ENCODE results near the gene NEURL1B. TPM values are rescaled to one million over a fixed set of nuclear protein-coding genes. Genes with fewer than 3 reads are reported as not detected.

Gene NEURL1B
- total RNA-seq, 1 donor from 2014 or later = 9.8 TPM

DNA sequence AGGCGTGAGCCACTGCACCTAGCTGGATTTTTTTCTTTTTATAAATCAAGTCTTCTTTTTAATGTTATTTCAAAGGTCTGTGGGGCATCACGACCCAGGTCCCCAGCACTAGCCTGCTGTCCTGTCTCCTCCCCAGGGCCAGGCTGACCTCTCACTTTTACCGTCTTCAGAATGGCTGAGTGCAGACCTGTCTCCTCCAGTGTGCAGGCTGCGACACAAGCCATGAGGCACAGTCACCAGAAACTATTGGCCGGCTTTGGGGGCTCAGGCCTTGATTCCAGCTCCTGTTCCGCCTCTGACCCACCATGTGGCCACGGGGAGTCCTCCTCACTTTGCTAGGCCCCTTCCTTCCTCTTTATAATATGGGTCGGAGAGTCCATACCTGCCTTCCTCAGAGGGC lies 46.6 kb upstream of the NEURL1B start:
- Histone ChIP-seq H3K4me3 (ENCODE audit: insufficient read depth, low read depth, low read length) (no peak overlapping the region), H3K27ac (ENCODE audit: low read depth, low read length) (no peak overlapping the region), H3K27me3 (ENCODE audit: insufficient read depth, low read length) (peaks cover 10% of the 10 kb centered on the region), H3K36me3 (ENCODE audit: insufficient read depth, low read length) (no peaks in the 10 kb centered on the region), H3K4me1 (ENCODE audit: insufficient read depth, low read length) (no peaks in the 10 kb centered on the region), H4K20me1 (ENCODE audit: insufficient read depth, low read length) (no peaks in the 10 kb centered on the region), H3K4me2 (ENCODE audit: low read length) (no peak overlapping the region), H2AFZ (ENCODE audit: low read depth, low read length) (no peak overlapping the region), H3K9ac (ENCODE audit: low read length) (no peak overlapping the region), H3K79me2 (ENCODE audit: insufficient read depth, low read length) (no peaks in the 10 kb centered on the region), H3K9me3 (ENCODE audit: insufficient read depth, low read depth, low read length) (peaks cover 3% of the 10 kb centered on the region)
- TF ChIP-seq, protein P1, sequence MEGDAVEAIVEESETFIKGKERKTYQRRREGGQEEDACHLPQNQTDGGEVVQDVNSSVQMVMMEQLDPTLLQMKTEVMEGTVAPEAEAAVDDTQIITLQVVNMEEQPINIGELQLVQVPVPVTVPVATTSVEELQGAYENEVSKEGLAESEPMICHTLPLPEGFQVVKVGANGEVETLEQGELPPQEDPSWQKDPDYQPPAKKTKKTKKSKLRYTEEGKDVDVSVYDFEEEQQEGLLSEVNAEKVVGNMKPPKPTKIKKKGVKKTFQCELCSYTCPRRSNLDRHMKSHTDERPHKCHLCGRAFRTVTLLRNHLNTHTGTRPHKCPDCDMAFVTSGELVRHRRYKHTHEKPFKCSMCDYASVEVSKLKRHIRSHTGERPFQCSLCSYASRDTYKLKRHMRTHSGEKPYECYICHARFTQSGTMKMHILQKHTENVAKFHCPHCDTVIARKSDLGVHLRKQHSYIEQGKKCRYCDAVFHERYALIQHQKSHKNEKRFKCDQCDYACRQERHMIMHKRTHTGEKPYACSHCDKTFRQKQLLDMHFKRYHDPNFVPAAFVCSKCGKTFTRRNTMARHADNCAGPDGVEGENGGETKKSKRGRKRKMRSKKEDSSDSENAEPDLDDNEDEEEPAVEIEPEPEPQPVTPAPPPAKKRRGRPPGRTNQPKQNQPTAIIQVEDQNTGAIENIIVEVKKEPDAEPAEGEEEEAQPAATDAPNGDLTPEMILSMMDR (IDR thresholded peaks at IDR 0.05; ENCODE audit: insufficient read depth, low read depth, low read length) = no peak
- no peak for TF ChIP-seq EZH2 (IDR thresholded peaks at IDR 0.05; ENCODE audit: insufficient read depth, low read length)
- H3K36me3 Mint-ChIP-seq (ENCODE audit: low read depth, unreplicated experiment) = peaks cover 2% of the 10 kb centered on the region
- peaks cover 46% of the 10 kb centered on the region for H3K27me3 Mint-ChIP-seq (ENCODE audit: low read depth, unreplicated experiment)
- DNase-seq (ENCODE audit: low read depth) (no peak), FAIRE-seq (no peak)
- peaks cover 5% of the 10 kb centered on the region for H3K4me1 Mint-ChIP-seq (ENCODE audit: low read depth, unreplicated experiment)
- no peak overlapping the region for H3K27ac Mint-ChIP-seq (ENCODE audit: unreplicated experiment)
- H3K4me3 Mint-ChIP-seq (ENCODE audit: unreplicated experiment) = no peak overlapping the region
- H3K9me3 Mint-ChIP-seq (ENCODE audit: unreplicated experiment) = no peaks in the 10 kb centered on the region

DNA sequence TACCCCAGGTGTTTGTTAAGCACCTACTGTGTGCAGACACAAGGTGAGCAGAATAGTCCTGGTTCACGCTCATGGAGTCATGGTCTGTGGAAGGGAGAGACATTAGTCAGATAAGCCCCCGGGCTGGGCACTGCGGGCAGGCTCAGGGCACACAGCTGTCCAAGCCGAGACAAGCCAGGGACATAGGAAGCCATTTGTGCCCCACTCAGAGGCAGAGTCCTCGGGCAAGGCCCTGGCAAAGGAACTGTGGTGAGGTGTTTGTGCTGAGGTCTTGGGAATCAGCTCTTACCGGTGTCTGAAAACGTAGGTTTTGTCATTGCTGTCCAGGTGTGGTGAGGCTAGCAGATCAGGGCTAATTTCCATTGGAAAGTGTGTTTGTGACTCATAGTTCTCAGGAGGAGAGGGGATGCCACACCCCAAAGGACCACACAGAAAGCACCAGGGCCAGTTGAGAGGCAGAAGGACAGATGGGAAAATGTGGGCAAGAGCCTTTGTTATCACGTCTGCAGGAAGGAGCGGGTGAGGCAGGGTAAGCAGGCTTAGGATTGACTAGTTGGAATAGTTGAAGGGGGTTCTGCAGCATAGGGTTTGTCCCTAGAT lies 46.1 kb upstream of the NEURL1B start:
- H3K27ac Mint-ChIP-seq (ENCODE audit: unreplicated experiment) = no peak overlapping the region
- H3K9ac ChIP-seq (ENCODE audit: low read length) = no peak overlapping the region
- no peak for DNase-seq (ENCODE audit: low read depth)
- no peak overlapping the region for H3K4me3 Mint-ChIP-seq (ENCODE audit: unreplicated experiment)
- H3K79me2 ChIP-seq (ENCODE audit: insufficient read depth, low read length) = no peaks in the 10 kb centered on the region
- no peak for TF ChIP-seq EZH2 (IDR thresholded peaks at IDR 0.05; ENCODE audit: insufficient read depth, low read length)
- TF ChIP-seq, protein P1 (IDR thresholded peaks at IDR 0.05; ENCODE audit: insufficient read depth, low read depth, low read length) = no peak
- no peaks in the 10 kb centered on the region for H3K4me1 ChIP-seq (ENCODE audit: insufficient read depth, low read length)
- peaks cover 7% of the 10 kb centered on the region for H3K27me3 ChIP-seq (ENCODE audit: insufficient read depth, low read length)
- H3K4me3 ChIP-seq (ENCODE audit: insufficient read depth, low read depth, low read length) = no peak overlapping the region
- H3K36me3 ChIP-seq (ENCODE audit: insufficient read depth, low read length) = no peaks in the 10 kb centered on the region
- no peaks in the 10 kb centered on the region for H4K20me1 ChIP-seq (ENCODE audit: insufficient read depth, low read length)
- H3K27me3 Mint-ChIP-seq (ENCODE audit: low read depth, unreplicated experiment) = peaks cover 42% of the 10 kb centered on the region
- H3K4me1 Mint-ChIP-seq (ENCODE audit: low read depth, unreplicated experiment) = peaks cover 5% of the 10 kb centered on the region
- H3K36me3 Mint-ChIP-seq (ENCODE audit: low read depth, unreplicated experiment) = peaks cover 2% of the 10 kb centered on the region
- H3K27ac ChIP-seq (ENCODE audit: low read depth, low read length) = no peak overlapping the region
- H3K9me3 ChIP-seq (ENCODE audit: insufficient read depth, low read depth, low read length) = peaks cover 3% of the 10 kb centered on the region
- FAIRE-seq = no peak
- no peak overlapping the region for H3K4me2 ChIP-seq (ENCODE audit: low read length)
- no peaks in the 10 kb centered on the region for H3K9me3 Mint-ChIP-seq (ENCODE audit: unreplicated experiment)
- H2AFZ ChIP-seq (ENCODE audit: low read depth, low read length) = no peak overlapping the region
